Nephron (organoid): ENCODE measurements around the gene RAB4A.
A peak's percentile ranks its signal among the peaks of the same experiment; 100 is the strongest.

Experiments
- H3K27ac Mint-ChIP-seq, 3 experiments: 2 replicates each; pipeline ENCODE4 v1.8.0; 2020; ENCODE audit warnings: mixed read lengths in 3 of 3, mild to moderate bottlenecking in 2 of 3, moderate library complexity in 1 of 3
- H3K27me3 Mint-ChIP-seq: 2 replicates; pipeline ENCODE4 v1.8.0; 2021; ENCODE audit warnings: low read depth, mild to moderate bottlenecking, moderate library complexity, mixed read lengths
- H3K36me3 Mint-ChIP-seq: 2 replicates; pipeline ENCODE4 v1.8.0; 2020; ENCODE audit warnings: low read depth, mixed read lengths
- H3K4me1 Mint-ChIP-seq: 2 replicates; pipeline ENCODE4 v1.8.0; 2020; ENCODE audit warnings: mixed read lengths
- H3K4me3 Mint-ChIP-seq, 3 experiments: 2 replicates each; pipeline ENCODE4 v1.8.0; 2020; ENCODE audit warnings: mild to moderate bottlenecking in 3 of 3, mixed read lengths in 3 of 3, moderate library complexity in 2 of 3
- H3K9me3 Mint-ChIP-seq: 2 replicates; pipeline ENCODE4 v1.8.0; 2020; ENCODE audit warnings: mixed read lengths
- TF ChIP-seq, protein P1 (sequence below), 3 experiments: fragments of 200-600 bp; sonication (generic); IDR thresholded peaks; one replicate each; pipeline ENCODE4 v1.5.0; 2021; ENCODE audit warnings: antibody characterized with exemption in 3 of 3; ENCODE audit not compliant: unreplicated experiment in 3 of 3

The RAB4A gene

DNA sequence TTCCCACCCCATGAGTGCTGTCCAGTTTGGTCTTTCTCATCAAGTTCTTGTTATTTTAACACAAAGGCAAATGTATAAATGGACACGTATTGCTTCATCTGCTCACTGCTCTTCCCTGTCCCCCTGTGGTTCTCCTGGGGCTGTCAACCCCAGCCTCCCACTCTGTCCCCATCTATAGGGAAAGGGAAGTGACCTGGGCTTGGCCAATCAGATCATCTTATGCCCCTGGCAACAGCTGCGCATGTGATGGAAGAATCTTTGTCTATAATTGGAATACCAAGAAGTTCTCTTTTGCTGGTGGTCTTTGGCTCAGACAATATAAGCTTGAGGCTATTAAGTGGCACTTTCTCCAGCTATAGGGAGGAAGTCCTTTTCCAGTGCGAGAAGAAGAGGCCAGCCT lies 76.6 kb downstream of the RAB4A start:
- peaks cover 7% of the 10 kb centered on the region for H3K4me1 Mint-ChIP-seq

DNA sequence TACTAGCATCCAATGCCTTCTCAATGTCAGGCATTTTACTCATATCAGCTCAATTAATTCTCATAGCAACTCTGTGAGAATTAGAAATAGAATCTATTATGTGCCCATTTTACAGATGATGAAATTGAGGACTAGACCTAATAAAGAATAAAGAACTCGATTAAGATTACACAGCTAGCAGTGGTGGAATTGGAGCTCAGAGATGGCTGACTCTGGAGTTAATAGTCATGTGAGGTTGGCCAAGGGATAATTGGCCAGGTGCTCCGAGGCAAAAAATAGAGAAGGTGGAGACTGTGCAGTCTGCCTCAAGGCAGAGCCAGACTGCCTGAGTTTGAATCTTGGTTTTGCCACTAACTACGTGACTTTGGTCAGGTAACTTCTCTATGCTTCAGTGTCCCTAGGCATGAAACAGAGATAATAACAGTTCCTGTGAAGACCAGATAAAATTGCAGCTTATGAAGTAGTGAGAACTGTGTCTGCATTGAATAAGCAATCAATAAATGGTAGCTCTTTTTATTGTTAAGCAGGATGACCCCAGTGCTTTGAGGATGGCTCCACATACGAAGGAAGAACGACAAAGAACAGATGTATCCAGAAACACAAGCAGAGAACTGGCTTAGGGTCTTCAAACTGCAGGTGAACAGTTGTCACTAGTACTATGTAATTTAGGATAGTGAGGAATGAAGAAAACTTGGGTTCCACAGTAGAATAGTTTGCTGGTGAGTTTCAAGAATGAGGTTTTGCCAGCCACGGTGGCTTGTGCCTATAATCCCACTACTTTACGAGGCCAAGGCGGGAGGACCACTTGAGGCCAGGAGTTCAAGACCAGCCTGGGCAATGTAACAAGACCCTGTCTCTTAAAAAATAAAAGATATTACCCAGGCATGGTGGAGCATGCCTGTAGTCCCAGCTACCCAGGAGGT lies 78.8 kb downstream of the RAB4A start:
- Mint-ChIP-seq H3K9me3 (peaks cover 2% of the 10 kb centered on the region), H3K4me3 (no peak overlapping the region), H3K4me1 (no peaks in the 10 kb centered on the region), H3K36me3 (no peaks in the 10 kb centered on the region), H3K27me3 (peaks cover 41% of the 10 kb centered on the region), H3K27ac (no peak overlapping the region)
- TF ChIP-seq, protein P1, sequence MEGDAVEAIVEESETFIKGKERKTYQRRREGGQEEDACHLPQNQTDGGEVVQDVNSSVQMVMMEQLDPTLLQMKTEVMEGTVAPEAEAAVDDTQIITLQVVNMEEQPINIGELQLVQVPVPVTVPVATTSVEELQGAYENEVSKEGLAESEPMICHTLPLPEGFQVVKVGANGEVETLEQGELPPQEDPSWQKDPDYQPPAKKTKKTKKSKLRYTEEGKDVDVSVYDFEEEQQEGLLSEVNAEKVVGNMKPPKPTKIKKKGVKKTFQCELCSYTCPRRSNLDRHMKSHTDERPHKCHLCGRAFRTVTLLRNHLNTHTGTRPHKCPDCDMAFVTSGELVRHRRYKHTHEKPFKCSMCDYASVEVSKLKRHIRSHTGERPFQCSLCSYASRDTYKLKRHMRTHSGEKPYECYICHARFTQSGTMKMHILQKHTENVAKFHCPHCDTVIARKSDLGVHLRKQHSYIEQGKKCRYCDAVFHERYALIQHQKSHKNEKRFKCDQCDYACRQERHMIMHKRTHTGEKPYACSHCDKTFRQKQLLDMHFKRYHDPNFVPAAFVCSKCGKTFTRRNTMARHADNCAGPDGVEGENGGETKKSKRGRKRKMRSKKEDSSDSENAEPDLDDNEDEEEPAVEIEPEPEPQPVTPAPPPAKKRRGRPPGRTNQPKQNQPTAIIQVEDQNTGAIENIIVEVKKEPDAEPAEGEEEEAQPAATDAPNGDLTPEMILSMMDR (IDR thresholded peaks at IDR 0.05; ENCODE audit: unreplicated experiment in 3 of 3) = no peak

More for the DNA sequence above, 76.6 kb downstream of the RAB4A start:
- H3K4me3 Mint-ChIP-seq = peak overlapping the region in 1 of 3 experiments; percentile 15
- H3K9me3 Mint-ChIP-seq = peaks cover 2% of the 10 kb centered on the region
- no peak overlapping the region for H3K27ac Mint-ChIP-seq
- TF ChIP-seq, protein P1 (IDR thresholded peaks at IDR 0.05; ENCODE audit: unreplicated experiment in 3 of 3) = no peak
- no peaks in the 10 kb centered on the region for H3K36me3 Mint-ChIP-seq
- H3K27me3 Mint-ChIP-seq = peaks cover 45% of the 10 kb centered on the region

DNA sequence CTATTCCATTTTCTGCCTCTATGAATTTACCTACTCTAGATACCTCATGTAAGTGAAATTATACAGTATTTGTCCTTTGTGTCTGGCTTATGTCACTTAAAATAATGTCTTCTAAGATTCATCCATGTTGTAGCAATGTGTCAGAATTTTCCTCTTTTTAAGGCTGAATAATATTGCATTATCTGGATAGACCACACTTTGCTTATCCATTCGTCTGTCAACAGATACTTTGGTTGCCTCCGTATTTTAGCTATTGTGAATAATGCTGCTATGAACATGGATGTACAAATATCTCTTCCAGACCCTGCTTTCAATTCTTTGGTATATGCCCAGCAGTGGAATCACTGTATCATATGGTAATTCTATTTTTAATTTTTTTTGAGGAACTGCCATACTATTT lies 82.1 kb downstream of the RAB4A start:
- H3K4me1 Mint-ChIP-seq = no peaks in the 10 kb centered on the region
- no peak overlapping the region for H3K27ac Mint-ChIP-seq
- H3K4me3 Mint-ChIP-seq = no peak overlapping the region
- TF ChIP-seq, protein P1 (IDR thresholded peaks at IDR 0.05; ENCODE audit: unreplicated experiment in 3 of 3) = no peak
- H3K36me3 Mint-ChIP-seq = no peaks in the 10 kb centered on the region
- H3K27me3 Mint-ChIP-seq = peaks cover 20% of the 10 kb centered on the region
- H3K9me3 Mint-ChIP-seq = peaks cover 22% of the 10 kb centered on the region

DNA sequence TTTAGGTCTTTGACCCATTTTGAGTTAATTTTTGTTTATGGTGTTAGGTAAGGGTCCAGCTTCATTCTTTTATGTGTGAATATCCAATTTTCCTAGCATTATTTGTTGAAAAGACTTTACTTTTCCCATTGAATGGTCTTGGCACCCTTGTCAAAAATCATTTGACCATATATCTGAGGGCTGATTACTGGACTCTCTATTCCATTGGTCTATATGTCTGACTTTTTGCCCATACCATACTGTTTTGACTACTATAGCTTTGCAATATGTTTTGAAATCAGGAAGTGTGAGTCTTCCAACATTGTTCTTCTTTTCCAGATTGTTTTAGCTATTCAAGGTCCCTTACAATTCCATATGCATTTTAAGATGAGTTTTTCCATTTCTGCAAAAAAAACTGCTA lies 83.3 kb downstream of the RAB4A start:
- peaks cover 18% of the 10 kb centered on the region for H3K27me3 Mint-ChIP-seq
- no peak overlapping the region for H3K4me3 Mint-ChIP-seq
- TF ChIP-seq, protein P1 (IDR thresholded peaks at IDR 0.05; ENCODE audit: unreplicated experiment in 3 of 3) = no peak
- peaks cover 24% of the 10 kb centered on the region for H3K9me3 Mint-ChIP-seq
- no peaks in the 10 kb centered on the region for H3K36me3 Mint-ChIP-seq
- H3K4me1 Mint-ChIP-seq = no peaks in the 10 kb centered on the region
- no peak overlapping the region for H3K27ac Mint-ChIP-seq
